Endometrial microvascular endothelial cells (primary cell): ENCODE data around the gene NFIA. TPM values are rescaled to one million over a fixed set of nuclear protein-coding genes. Genes with fewer than 3 reads are reported as not detected.

ENCODE experiments used
- in situ Hi-C: cut with HindIII; loops from 2 replicates; pipeline ENCODE4 v1.10.0; 2017; ENCODE audit warnings: low sequenced_read_pairs, low pct_unique_long_range_greater_than_20kb; ENCODE audit errors: inconsistent ontology term
- total RNA-seq: library from RNA; depleted of rRNA; stranded (reverse); fragments of >200 nt; gene quantifications from one replicate; pipeline ENCODE4 v1.2.3, GENCODE V29; 2015; ENCODE audit errors: inconsistent ontology term

NFIA gene
- total RNA-seq, 1 donor from 2014 or later, result 17.4 TPM

DNA sequence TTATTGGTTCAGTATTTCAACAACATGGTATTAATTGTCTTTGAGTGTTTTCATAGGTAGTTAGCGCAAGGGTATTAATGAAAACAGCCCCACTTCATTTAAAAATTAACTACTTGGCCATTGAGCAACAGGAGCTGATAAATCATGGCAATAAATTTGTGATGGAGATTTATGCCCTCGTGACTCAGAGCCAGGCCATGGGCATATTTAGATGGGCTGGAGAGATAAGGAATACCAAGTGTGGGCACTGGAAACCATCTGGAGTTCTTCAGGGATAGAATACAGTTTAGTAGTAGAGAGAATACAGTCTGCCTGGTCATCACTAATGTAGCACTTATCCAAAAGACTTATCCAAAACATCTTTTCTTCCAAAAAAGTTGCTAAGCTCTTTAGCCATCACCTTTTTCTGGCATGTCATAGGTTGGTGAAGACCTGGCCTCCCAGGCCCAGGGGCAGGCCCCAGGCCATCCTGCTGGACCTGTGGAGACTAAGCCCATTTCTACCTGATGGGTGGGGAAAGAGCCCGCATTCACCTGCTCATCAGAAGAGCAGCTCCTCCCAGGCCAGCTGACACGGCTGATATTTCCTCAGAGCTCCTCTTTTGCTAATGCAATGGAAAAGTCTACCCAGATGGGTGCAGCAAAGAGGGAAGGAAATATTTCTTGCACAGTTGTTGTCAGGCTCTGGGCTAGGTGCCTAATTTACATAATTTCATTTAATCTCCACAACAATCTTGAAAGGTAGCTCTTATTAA, 404.6 kb downstream of the NFIA start:
- in situ Hi-C loops, result no loop called here

DNA sequence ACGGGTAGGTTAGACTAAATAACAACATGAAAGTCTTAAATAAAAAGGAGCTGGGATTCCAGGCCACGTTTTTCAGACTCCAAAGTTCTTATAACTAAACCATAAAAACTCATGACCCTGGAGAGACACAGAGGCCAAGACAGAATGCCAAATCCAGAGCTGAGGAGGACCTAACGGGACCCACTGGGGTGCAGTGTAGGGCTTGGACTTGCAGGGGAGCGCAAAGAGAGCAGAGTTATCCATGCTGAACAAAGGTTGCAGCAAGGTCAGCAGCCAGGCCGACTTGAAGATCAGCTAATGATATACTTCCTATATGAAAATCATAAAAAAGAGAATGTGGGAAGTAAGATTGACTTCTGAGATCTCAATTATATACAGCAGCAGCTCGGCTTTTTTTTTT, 405.4 kb downstream of the NFIA start:
- in situ Hi-C loops, result no loop called here

- in situ Hi-C loops, result no loop called here
Measured at GRCh38 chr1:61490924-61491323, 408.6 kb downstream of the NFIA start.

DNA sequence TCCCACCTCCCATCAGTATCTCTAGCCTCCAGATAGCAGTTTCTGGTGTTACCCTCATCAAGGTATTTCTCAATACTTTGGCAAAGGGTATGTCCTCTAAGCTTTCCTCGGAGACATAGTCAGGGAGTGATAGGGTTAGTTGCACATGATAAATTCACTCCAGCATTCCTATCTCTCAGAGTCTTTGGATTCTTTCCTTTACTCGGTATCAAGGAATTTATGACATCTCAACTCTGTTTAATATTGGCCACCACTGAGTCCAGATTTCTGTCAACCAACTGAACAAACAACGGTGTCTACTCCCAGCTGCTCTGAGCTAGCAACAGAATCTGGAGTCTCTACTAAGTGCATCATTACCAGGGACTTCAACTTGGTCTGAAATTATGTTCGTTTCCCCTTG, 409.1 kb downstream of the NFIA start:
- in situ Hi-C loops, result no loop called here

DNA sequence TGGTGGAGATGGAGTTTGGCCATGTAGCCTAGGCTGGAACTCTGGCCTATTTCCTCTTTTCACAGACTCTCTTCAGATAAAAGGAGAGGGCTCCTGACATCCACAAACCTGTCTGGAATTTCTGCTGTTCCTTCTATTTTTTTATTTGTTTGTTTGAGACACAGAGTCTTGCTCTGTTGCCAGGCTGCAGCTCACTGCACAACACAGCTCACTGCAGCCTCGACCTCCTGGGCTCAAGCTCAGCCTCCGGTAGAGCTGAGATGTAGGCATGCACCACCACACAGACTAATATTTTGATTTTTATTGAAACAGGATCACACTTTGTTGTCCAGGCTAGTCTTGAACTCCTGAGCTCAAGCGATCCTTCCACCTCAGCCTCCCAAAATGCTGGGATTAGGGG, 411.6 kb downstream of the NFIA start:
- in situ Hi-C loops, result no loop called here

DNA sequence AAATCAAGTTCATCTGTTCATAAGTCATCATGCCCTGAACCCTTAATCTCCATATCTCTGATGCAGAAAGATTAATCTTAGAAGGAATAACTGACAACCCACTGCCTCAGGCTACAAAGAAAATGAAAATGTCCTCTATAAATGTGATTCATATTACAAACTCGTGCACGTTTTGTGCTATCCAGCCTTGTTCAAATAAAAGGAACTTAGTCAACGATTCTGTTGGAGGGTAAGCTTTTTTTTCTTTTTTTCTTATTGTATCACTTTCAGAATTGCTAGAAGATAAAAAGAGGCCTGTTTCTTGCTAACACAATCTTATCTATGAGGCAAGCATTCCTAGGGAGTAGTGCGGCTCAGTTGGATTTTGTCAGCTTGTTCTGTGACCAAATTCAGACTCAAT, 414.1 kb downstream of the NFIA start:
- in situ Hi-C loops, result no loop called here

GRCh38 chr1:61497013-61497412, 414.7 kb downstream of the NFIA start:
- in situ Hi-C loops, result no loop called here

- in situ Hi-C loops, result no loop called here
Measured at GRCh38 chr1:61498342-61498741, 416.0 kb downstream of the NFIA start.

- in situ Hi-C loops, result no loop called here
Measured at GRCh38 chr1:61501971-61502916, 419.9 kb downstream of the NFIA start.

DNA sequence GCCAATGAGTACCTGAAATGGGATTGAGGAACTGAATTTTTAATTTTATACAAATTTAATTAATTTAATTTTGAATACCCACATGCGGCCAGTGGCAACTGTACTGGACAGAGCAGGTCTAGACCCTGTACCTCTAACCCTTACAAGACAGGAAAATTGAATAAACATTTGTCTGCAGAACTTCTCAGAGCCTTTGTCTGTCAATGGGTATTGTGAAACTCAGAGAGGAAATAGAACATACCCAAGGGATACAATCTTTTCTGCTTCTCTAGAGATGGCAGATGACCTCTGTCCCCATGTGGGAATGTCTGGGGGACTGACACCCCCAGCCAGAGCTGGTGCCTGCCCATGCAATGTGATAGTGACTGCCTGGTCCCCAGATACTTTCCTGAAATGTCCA, 421.9 kb downstream of the NFIA start:
- in situ Hi-C loops, result no loop called here

GRCh38 chr1:61504852-61505390, 422.6 kb downstream of the NFIA start:
- in situ Hi-C loops, result no loop called here

- in situ Hi-C loops, result no loop called here
Measured at GRCh38 chr1:61506236-61506635, 423.9 kb downstream of the NFIA start.

GRCh38 chr1:61506944-61507500, 424.7 kb downstream of the NFIA start:
- in situ Hi-C loops, result no loop called here
